ENCODE data around the gene SLC7A6OS. TPM values are rescaled to one million over a fixed set of nuclear protein-coding genes. Genes with fewer than 3 reads are reported as not detected.

The SLC7A6OS gene
- total and polyA plus RNA-seq, 10 of the 15 experiments (the other 5 are each of a cell fraction or from before 2014, with no cell fraction given): 2.9 to 27.4 (median 16.9) TPM

DNA sequence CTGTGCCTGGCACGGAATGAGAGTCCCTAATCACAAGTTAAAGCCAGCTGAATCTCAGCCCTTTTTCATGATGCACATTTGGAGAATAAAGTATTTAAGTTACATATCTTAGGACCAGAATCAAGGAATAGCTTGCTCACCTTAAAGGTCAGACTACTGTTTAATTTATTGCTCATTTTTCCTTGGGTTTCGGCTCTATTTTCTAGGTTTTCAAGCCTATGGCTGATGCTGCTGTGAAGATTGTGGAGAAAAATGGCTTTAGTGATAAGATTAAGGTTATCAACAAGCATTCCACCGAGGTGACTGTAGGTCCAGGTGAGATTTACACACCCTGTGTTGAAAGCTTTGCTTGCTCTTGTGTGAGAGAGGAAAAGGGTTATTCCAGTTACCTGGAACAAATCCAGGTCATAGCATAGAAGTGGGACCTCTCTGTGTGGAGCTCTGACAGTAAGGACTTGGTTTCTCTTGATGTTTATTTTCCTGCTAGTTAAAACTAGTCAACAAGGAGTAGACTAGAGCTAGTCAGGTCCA, 18.2 kb upstream of the SLC7A6OS start:
- no peaks in the 10 kb centered on the region for H3K27me3 ChIP-seq (replicated peaks in 1 of 2; ENCODE audit: control insufficient read depth in 2 of 2, insufficient read depth in 2 of 2, low read length in 1 of 2)
- H3K9me3 ChIP-seq (replicated peaks; ENCODE audit: control insufficient read depth, insufficient read depth, low read length): no peaks in the 10 kb centered on the region
- TF ChIP-seq POU2F2 (IDR thresholded peaks at IDR 0.05; ENCODE audit: borderline replicate concordance, low read depth, low read length): no peak
- TF ChIP-seq, protein P1, sequence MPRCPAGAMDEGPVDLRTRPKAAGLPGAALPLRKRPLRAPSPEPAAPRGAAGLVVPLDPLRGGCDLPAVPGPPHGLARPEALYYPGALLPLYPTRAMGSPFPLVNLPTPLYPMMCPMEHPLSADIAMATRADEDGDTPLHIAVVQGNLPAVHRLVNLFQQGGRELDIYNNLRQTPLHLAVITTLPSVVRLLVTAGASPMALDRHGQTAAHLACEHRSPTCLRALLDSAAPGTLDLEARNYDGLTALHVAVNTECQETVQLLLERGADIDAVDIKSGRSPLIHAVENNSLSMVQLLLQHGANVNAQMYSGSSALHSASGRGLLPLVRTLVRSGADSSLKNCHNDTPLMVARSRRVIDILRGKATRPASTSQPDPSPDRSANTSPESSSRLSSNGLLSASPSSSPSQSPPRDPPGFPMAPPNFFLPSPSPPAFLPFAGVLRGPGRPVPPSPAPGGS (IDR thresholded peaks at IDR 0.05; ENCODE audit: borderline replicate concordance, insufficient read depth, low read depth, low read length, poor library complexity, severe bottlenecking): no peak
- TF ChIP-seq, protein P2, sequence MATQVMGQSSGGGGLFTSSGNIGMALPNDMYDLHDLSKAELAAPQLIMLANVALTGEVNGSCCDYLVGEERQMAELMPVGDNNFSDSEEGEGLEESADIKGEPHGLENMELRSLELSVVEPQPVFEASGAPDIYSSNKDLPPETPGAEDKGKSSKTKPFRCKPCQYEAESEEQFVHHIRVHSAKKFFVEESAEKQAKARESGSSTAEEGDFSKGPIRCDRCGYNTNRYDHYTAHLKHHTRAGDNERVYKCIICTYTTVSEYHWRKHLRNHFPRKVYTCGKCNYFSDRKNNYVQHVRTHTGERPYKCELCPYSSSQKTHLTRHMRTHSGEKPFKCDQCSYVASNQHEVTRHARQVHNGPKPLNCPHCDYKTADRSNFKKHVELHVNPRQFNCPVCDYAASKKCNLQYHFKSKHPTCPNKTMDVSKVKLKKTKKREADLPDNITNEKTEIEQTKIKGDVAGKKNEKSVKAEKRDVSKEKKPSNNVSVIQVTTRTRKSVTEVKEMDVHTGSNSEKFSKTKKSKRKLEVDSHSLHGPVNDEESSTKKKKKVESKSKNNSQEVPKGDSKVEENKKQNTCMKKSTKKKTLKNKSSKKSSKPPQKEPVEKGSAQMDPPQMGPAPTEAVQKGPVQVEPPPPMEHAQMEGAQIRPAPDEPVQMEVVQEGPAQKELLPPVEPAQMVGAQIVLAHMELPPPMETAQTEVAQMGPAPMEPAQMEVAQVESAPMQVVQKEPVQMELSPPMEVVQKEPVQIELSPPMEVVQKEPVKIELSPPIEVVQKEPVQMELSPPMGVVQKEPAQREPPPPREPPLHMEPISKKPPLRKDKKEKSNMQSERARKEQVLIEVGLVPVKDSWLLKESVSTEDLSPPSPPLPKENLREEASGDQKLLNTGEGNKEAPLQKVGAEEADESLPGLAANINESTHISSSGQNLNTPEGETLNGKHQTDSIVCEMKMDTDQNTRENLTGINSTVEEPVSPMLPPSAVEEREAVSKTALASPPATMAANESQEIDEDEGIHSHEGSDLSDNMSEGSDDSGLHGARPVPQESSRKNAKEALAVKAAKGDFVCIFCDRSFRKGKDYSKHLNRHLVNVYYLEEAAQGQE (IDR thresholded peaks at IDR 0.05; ENCODE audit: low read depth, low read length): no peak
- TF ChIP-seq POLR2AphosphoS2 (IDR thresholded peaks at IDR 0.05; ENCODE audit: low read depth, low read length): 0 out of 2 replicates have a peak, but pooled peaks have one; percentile 26
- TF ChIP-seq LARP7 (IDR thresholded peaks at IDR 0.05): no peak
- TF ChIP-seq NBN (IDR thresholded peaks at IDR 0.05): 0 out of 2 replicates have a peak, but pooled peaks have one; percentile 11
- no peaks in the 10 kb centered on the region for H4K20me1 ChIP-seq (ENCODE audit: control insufficient read depth, insufficient read depth)
- BruUV-seq (replicated peaks): no TSS peak
- H3K36me3 ChIP-seq (ENCODE audit: control insufficient read depth in 2 of 2, insufficient read depth in 2 of 2, low read length in 1 of 2): peaks cover 6 to 30% of the 10 kb centered on the region in 2 experiments; a peak in 3 of 4 replicates
- H3K4me1 ChIP-seq (ENCODE audit: control insufficient read depth, insufficient read depth, low read length): peaks cover 22% of the 10 kb centered on the region
- no peak overlapping the region for H3K4me2 ChIP-seq (ENCODE audit: control insufficient read depth, insufficient read depth)
- ChIA-PET CTCF (interaction anchor here (0.5 to 21.7 kb wide), 35 partner anchors 9 to 512 kb away, joined by 3 to 747 read pairs (median 5); partner anchors contain the start of genes PLA2G15, PRMT7, SLC7A6 and SLC7A6OS), SMC1A (ENCODE audit: uncharacterized antibody, unreplicated experiment) (interaction anchor here (0.8 to 5.2 kb wide), 22 partner anchors 9 to 306 kb away, joined by 3 to 198 read pairs (median 8); partner anchors contain the start of genes DDX28, DUS2, PLA2G15 and SLC7A6), POLR2A (interaction anchor here (0.9 to 5.1 kb wide), 9 partner anchors 10 to 235 kb away, joined by 3 to 58 read pairs (median 4); partner anchors contain the start of gene SLC7A6), RAD21 (ENCODE audit: unreplicated experiment) (interaction anchor here (0.9 to 15.5 kb wide), 19 partner anchors 9 to 257 kb away, joined by 3 to 399 read pairs (median 4); partner anchors contain the start of genes PLA2G15, PRMT7, SLC7A6 and SLC7A6OS)
- ATAC-seq (no peak), DNase-seq (ENCODE audit: low read depth, low spot score) (no peak), FAIRE-seq (no peak)
- no peak overlapping the region for H3K4me3 ChIP-seq
- no peak overlapping the region for H3K27ac ChIP-seq (ENCODE audit: control insufficient read depth, insufficient read depth)
- no peaks in the 10 kb centered on the region for H3K79me2 ChIP-seq (ENCODE audit: control insufficient read depth, insufficient read depth, low read length)
- no peak overlapping the region for H3K9ac ChIP-seq (ENCODE audit: control insufficient read depth, insufficient read depth, low read length)
- in situ Hi-C loops (cut with MboI): loop anchor here (5.0 kb wide), 1 partner anchor 72 kb away; no protein-coding TSS in a partner anchor
- no peak overlapping the region for H2AFZ ChIP-seq (ENCODE audit: control insufficient read depth, low read depth, low read length)
- WGBS (ENCODE audit: insufficient coverage, insufficient replicate concordance, low lambda C conversion rate, missing lambda C conversion rate): 35% methylated on average over 3 of the region's 3 CpGs
- intact Hi-C loops (cut with micrococcal nuclease; ENCODE audit: unreplicated experiment): loop anchor here (1.0 kb wide), 2 partner anchors 68 to 92 kb away; no protein-coding TSS in a partner anchor
